Thymus (tissue), 11 donors: ENCODE results near the gene UQCR11. TPM values are rescaled to one million over a fixed set of nuclear protein-coding genes. Genes with fewer than 3 reads are reported as not detected.

Experiments used
- DNase-seq, 9 donors: peaks; one replicate each; pipeline ENCODE4 v3.0.0-alpha.2; 2013; ENCODE audit warnings: low spot score in 9 of 9, low read depth in 6 of 9, missing footprints in 1 of 9
- H3K27ac ChIP-seq, 2 donors: one replicate each; pipeline ENCODE4 v1.5.1; 2013; ENCODE audit warnings: control low read depth in 1 of 2, low read depth in 1 of 2, low read length in 1 of 2, mild to moderate bottlenecking in 1 of 2, moderate library complexity in 1 of 2
- H3K27me3 ChIP-seq, 2 donors: one replicate each; pipeline ENCODE4 v1.5.1; 2013; ENCODE audit warnings: low read length in 1 of 2; ENCODE audit not compliant: control insufficient read depth in 2 of 2, insufficient read depth in 1 of 2
- H3K36me3 ChIP-seq, 2 donors: one replicate each; pipeline ENCODE4 v1.5.1; 2013; ENCODE audit warnings: low read length in 1 of 2, mild to moderate bottlenecking in 1 of 2, moderate library complexity in 1 of 2; ENCODE audit not compliant: control insufficient read depth in 2 of 2, insufficient read depth in 2 of 2
- H3K4me1 ChIP-seq, 2 donors: one replicate each; pipeline ENCODE4 v1.5.1; 2013; ENCODE audit warnings: low read length in 2 of 2; ENCODE audit not compliant: control insufficient read depth in 2 of 2, insufficient read depth in 2 of 2
- H3K4me3 ChIP-seq, 2 donors: one replicate each; pipeline ENCODE4 v1.5.1; 2013; ENCODE audit warnings: low read length in 2 of 2, control low read depth in 1 of 2, mild to moderate bottlenecking in 1 of 2
- H3K9me3 ChIP-seq, 2 donors: one replicate each; pipeline ENCODE4 v1.5.1; 2013; ENCODE audit warnings: low read length in 1 of 2, mild to moderate bottlenecking in 1 of 2; ENCODE audit not compliant: control insufficient read depth in 2 of 2, insufficient read depth in 1 of 2
- WGBS: extraction: QIAGEN DNeasy Blood & Tissue Kit; methylation state at CpG from one replicate; pipeline ENCODE4 v1.1.7; 2013; 5-methylcytosine and 5-hydroxymethylcytosine counted together
- polyA plus RNA-seq: library from polyadenylated mRNA; stranded (reverse); fragments of 200-250 nt; gene quantifications from one replicate; pipeline ENCODE4 v1.2.3, GENCODE V29; 2013
- total RNA-seq: library from RNA; stranded (reverse); fragments of 120-200 nt; gene quantifications from one replicate; pipeline ENCODE4 v1.2.4, GENCODE V29; 2013
- donor health status: healthy.

Gene UQCR11
- total and polyA plus RNA-seq, 2 donors = 108 to 167 TPM

DNA sequence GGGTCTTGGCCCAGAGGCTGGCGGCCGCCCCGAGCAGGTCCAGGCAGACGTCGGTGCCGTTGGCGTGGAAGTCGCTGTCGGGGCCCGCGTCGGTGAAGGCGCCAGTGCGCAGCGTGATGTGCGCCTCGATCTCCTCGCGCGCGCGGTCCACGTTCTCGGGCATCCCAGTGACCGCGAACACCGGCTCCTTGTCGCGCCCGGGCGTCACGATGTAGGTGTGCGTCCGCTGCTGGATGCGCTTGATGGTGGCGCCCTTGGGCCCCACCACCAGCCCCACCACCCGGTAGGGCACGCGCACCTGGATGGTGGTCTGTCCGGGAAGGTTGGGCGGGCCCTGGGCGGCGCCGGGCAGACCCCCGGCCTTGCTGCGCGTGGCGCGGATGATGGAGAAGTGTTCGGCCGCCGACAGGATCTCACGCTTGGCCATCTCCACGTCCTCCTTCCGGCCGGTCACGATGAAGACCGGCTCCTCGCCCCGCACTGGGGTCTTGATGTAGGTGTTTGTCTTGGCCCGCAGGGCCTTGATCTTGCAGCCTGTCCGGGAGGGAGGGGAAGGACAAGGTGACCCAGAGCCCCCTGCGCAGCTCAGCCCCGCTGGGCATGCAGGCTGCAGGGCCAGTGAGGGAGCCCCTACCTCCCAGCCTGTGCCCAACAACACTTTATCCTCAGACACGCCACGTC, 48.7 kb downstream of the UQCR11 start:
- 98% methylated on average over 66 of the region's 66 CpGs for WGBS

DNA sequence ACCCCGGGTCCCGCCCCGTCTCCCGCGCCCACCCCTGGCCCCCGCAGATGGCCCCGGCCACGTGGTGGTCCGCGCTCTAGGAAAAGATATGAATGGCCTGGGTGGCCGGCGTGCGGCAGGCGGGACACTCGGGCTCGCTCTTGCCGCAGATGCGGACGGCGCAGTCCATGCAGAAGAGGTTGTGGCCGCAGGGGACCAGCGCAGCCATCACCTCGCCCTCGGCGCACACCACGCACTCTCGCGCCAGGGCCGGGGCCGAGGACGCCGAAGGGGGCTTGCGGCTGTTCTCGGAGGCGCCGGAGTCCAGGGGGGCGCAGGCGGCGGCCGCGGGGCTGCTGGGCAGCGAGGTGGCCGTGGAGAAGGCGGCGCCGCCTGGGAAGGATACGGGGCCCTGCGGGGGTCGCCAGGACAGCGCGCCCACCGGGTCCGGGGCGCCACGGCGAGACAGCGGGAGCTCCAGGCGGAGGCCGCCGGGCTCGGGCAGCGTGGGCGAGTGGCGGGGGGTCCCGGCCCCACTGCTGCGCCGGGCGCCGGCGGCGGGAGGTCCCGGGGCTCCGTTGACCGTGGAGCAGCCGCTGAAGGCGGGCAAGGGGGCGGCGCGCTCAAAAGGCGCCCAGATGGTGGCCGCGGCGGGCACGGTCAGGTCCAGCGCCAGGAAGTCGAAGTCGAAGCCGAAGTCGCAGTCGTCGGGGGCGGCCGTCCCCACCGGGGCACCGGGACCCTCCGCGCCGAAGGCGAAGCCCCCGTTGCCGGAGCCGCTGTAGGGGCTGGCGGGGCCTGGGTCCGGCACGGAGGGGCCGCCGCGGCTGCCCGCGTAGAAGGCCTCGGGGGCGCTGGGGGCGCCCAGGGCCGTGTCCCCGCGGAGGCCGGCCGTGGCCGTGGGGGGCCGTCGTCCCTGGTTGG, 49.5 kb downstream of the UQCR11 start:
- WGBS = 98% methylated on average over 121 of the region's 121 CpGs
- Histone ChIP-seq H3K4me1 (no peaks in the 10 kb centered on the region), H3K36me3 (peaks cover 0 to 12% of the 10 kb centered on the region in 2 donors), H3K9me3 (peaks cover 0 to 2% of the 10 kb centered on the region in 2 donors), H3K27ac (no peak overlapping the region), H3K4me3 (no peak overlapping the region), H3K27me3 (peaks cover 0 to 2% of the 10 kb centered on the region in 2 donors)
- DNase-seq = no peak

More for the DNA sequence above, 48.7 kb downstream of the UQCR11 start:
- H3K4me1 ChIP-seq = no peaks in the 10 kb centered on the region
- DNase-seq = no peak
- H3K4me3 ChIP-seq = no peak overlapping the region
- H3K9me3 ChIP-seq = peaks cover 0 to 2% of the 10 kb centered on the region in 2 donors
- no peak overlapping the region for H3K27ac ChIP-seq
- peaks cover 0 to 12% of the 10 kb centered on the region in 2 donors for H3K36me3 ChIP-seq
- H3K27me3 ChIP-seq = no peaks in the 10 kb centered on the region

- Histone ChIP-seq H3K27ac (no peak overlapping the region), H3K9me3 (peaks cover 0 to 2% of the 10 kb centered on the region in 2 donors), H3K4me1 (no peaks in the 10 kb centered on the region), H3K36me3 (peaks cover 0 to 12% of the 10 kb centered on the region in 2 donors), H3K4me3 (no peak overlapping the region), H3K27me3 (peaks cover 0 to 2% of the 10 kb centered on the region in 2 donors)
- WGBS = 98% methylated on average over 24 of the region's 24 CpGs
- no peak for DNase-seq
Observed at GRCh38 chr19:1554968-1555367, 50.3 kb downstream of the UQCR11 start.

GRCh38 chr19:1553415-1553814, 51.8 kb downstream of the UQCR11 start:
- no peak for DNase-seq
- Histone ChIP-seq H3K27ac (no peak overlapping the region), H3K4me1 (no peaks in the 10 kb centered on the region), H3K9me3 (peaks cover 0 to 2% of the 10 kb centered on the region in 2 donors), H3K4me3 (no peak overlapping the region), H3K36me3 (peaks cover 0 to 12% of the 10 kb centered on the region in 2 donors), H3K27me3 (peaks cover 0 to 2% of the 10 kb centered on the region in 2 donors)
- WGBS = 92% methylated on average over 10 of the region's 10 CpGs

DNA sequence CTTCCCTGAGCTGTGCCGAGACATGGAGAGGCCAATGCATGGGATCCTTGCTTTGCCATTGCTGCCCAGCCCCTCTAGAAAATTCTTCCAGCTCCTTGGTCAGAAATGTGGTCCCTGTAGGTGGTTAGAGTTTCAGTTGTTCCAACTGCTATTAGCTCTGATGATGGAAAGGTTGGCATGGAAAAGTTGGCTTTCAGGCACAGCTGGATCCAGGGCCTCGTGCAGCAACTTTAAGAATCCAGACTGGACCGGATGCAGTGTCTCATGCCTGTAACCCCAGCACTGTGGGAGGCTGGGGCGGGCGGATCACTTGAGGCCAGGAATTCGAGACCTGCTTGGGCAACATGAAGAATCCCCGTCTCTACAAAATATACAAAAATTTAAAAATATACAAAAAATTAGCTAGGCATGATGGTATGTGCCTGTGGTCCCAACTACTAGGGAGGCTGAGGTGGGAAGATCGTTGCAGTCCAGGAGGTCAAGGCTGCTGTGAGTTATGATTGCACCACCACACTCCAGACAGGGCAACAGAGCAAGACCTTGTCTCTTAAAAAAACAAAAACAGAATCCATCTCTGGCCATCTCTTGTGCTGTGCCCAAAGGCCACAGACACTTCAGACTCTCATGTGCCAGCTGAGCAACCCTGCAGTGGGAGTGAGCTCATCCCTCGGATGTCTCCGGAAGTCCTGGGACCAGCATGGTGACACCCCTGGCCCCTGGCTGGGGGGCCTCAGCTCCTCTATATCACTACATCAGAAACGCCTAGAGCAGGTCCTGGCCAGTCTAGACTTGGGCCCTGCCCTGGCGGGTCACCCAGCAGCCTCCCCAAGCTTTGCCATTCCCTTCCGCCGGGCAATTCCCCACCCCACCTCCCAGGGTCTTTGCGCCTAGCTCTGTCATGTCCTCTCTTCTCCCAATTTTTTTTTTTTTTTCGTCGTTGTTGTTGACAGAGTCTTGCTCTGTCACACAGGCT, 53.9 kb downstream of the UQCR11 start:
- no peak for DNase-seq
- no peaks in the 10 kb centered on the region for H3K4me1 ChIP-seq
- H3K9me3 ChIP-seq = peaks cover 0 to 2% of the 10 kb centered on the region in 2 donors
- 91% methylated on average over 17 of the region's 17 CpGs for WGBS
- peaks cover 0 to 15% of the 10 kb centered on the region in 2 donors for H3K27me3 ChIP-seq
- H3K27ac ChIP-seq = no peak overlapping the region
- H3K36me3 ChIP-seq = peaks cover 0 to 11% of the 10 kb centered on the region in 2 donors
- no peak overlapping the region for H3K4me3 ChIP-seq

GRCh38 chr19:1549332-1549945, 55.8 kb downstream of the UQCR11 start:
- Histone ChIP-seq H3K27ac (no peak overlapping the region), H3K27me3 (peaks cover 0 to 29% of the 10 kb centered on the region in 2 donors), H3K9me3 (peaks cover 0 to 6% of the 10 kb centered on the region in 2 donors), H3K4me3 (no peak overlapping the region), H3K4me1 (no peaks in the 10 kb centered on the region), H3K36me3 (no peaks in the 10 kb centered on the region)
- no peak for DNase-seq
- 86% methylated on average over 4 of the region's 4 CpGs for WGBS

Other genes with a start within 250 kb of the UQCR11 start
- gene NDUFS7, start 221.6 kb downstream of the UQCR11 start, total RNA-seq = 86.7 TPM
- gene NDUFS7, start 221.6 kb downstream of the UQCR11 start, polyA plus RNA-seq = 61.8 TPM
- 27.7 TPM for gene GAMT, start 203.9 kb downstream of the UQCR11 start, total RNA-seq
- 19.1 TPM for gene GAMT, start 203.9 kb downstream of the UQCR11 start, polyA plus RNA-seq
- gene DAZAP1, start 197.9 kb downstream of the UQCR11 start, total RNA-seq = 67.8 TPM
- 112 TPM for gene DAZAP1, start 197.9 kb downstream of the UQCR11 start, polyA plus RNA-seq
- 789 TPM for gene RPS15, start 167.1 kb downstream of the UQCR11 start, total RNA-seq
- 3,095 TPM for gene RPS15, start 167.1 kb downstream of the UQCR11 start, polyA plus RNA-seq
- gene APC2, start 155.3 kb downstream of the UQCR11 start, total RNA-seq = 0.05 TPM
- gene APC2, start 155.3 kb downstream of the UQCR11 start, polyA plus RNA-seq = 0.11 TPM
- 22.8 TPM for gene C19orf25, start 126.2 kb downstream of the UQCR11 start, total RNA-seq
- gene C19orf25, start 126.2 kb downstream of the UQCR11 start, polyA plus RNA-seq = 38.1 TPM
- 4.9 TPM for gene PCSK4, start 115.1 kb downstream of the UQCR11 start, total RNA-seq
- 11.5 TPM for gene PCSK4, start 115.1 kb downstream of the UQCR11 start, polyA plus RNA-seq
- gene REEP6, start 114.3 kb downstream of the UQCR11 start, total RNA-seq = 0.66 TPM
- gene REEP6, start 114.3 kb downstream of the UQCR11 start, polyA plus RNA-seq = 1.9 TPM
- gene ADAMTSL5, start 92.4 kb downstream of the UQCR11 start, total RNA-seq = 0.05 TPM
- gene ADAMTSL5, start 92.4 kb downstream of the UQCR11 start, polyA plus RNA-seq = 0.21 TPM
- gene PLK5, start 81.4 kb downstream of the UQCR11 start, total RNA-seq = 0.09 TPM
- gene PLK5, start 81.4 kb downstream of the UQCR11 start, polyA plus RNA-seq = 0.25 TPM
- gene MEX3D, start 37.1 kb downstream of the UQCR11 start, total RNA-seq = 13.0 TPM
- gene MEX3D, start 37.1 kb downstream of the UQCR11 start, polyA plus RNA-seq = 5.4 TPM
- gene MBD3, start 12.6 kb downstream of the UQCR11 start, total RNA-seq = 64.8 TPM
- 99.9 TPM for gene MBD3, start 12.6 kb downstream of the UQCR11 start, polyA plus RNA-seq
- 76.0 TPM for gene TCF3, start 47.2 kb upstream of the UQCR11 start, total RNA-seq
- gene TCF3, start 47.2 kb upstream of the UQCR11 start, polyA plus RNA-seq = 81.2 TPM
- under 0.01 TPM for gene ONECUT3, start 148.0 kb upstream of the UQCR11 start, total RNA-seq
- gene ONECUT3, start 148.0 kb upstream of the UQCR11 start, polyA plus RNA-seq = 0.02 TPM
- 1.3 TPM for gene ATP8B3, start 206.8 kb upstream of the UQCR11 start, total RNA-seq
- 3.6 TPM for gene ATP8B3, start 206.8 kb upstream of the UQCR11 start, polyA plus RNA-seq
- 3.8 TPM for gene REXO1, start 243.0 kb upstream of the UQCR11 start, total RNA-seq
- 28.7 TPM for gene REXO1, start 243.0 kb upstream of the UQCR11 start, polyA plus RNA-seq